GM19193 (cell line): ENCODE data around the gene MAFB.
A peak's percentile ranks its signal among the peaks of the same experiment; 100 is the strongest.

Experiments used
- POLR2A ChIP-seq: IDR thresholded peaks from 4 replicates; pipeline ENCODE4 v1.6.1; 2011; ENCODE audit not compliant: insufficient read depth, insufficient read length; ENCODE audit errors: extremely low read depth

MAFB gene

GRCh38 chr20:40689100-40689942, at the start of gene MAFB:
TSS of gene MAFB (minus strand) at chr20:40689236. CDS start at chr20:40688850, 386 bp downstream.
- peak; percentile 30 for TF ChIP-seq POLR2A

DNA sequence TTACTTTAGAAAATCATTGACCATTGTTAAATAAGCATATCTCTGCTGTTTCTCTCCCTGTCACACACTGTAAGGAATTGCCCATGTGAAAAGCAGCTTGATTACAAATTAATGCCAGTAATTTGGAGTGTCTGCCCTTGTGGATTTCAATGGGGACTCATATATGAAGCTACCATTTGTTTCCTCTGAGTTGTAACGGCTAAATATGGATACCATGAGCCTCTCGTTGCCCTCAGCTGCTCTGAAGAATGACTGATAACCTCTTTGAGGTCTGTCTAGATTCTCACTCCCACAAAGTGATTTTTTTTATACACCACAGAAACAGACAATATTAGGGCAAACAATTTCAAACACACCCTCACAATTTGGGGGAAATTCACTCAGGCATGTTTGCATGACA, 40.0 kb upstream of the MAFB start:
- no peak for TF ChIP-seq POLR2A

DNA sequence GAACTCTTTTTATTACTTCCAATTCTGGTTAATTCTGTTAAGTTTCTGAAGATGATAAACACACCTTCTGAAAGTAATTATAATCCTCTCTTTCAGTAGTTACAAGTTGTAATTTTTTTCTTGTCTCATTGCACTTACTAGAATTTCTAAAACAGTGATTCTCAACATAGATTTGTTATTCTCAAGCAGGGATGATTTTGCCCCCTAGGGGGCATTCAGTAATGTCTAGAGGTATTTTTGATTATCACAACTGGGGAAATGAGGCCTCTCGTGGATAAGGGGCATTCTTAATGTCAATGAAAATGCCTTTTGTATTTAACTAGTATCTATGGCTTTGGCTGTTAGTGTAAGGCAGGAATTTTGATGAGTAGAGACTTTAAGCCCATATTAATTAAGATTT, 39.4 kb upstream of the MAFB start:
- TF ChIP-seq POLR2A, result no peak

- no peak for TF ChIP-seq POLR2A
These were observed 38.9 kb upstream of the MAFB start for GRCh38 chr20:40727960-40728359.

DNA sequence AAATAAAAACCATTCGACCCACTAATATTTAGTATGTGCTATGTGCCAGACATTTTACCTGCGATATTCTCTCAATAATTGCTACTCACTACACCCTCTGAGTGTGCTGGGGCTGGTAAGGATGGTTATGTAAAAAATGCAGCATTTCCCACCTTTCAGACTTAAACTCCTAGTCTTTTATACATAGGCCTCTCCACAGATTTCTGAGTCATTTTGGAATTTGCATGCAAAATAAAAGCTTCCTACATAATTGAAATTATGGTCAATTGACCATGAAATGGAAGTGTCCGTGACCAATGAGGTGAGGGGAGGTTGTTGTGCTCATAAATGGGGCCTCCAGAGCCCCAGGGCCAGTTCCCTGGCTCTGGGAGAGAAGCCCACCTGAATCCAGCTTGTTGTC, 37.7 kb upstream of the MAFB start:
- no peak for TF ChIP-seq POLR2A

- TF ChIP-seq POLR2A, result no peak
These were observed 35.5 kb upstream of the MAFB start for GRCh38 chr20:40724566-40724965.

GRCh38 chr20:40720826-40721225, 31.8 kb upstream of the MAFB start:
- no peak for TF ChIP-seq POLR2A

GRCh38 chr20:40720099-40720498, 31.1 kb upstream of the MAFB start:
- no peak for TF ChIP-seq POLR2A

GRCh38 chr20:40718982-40719729, 30.1 kb upstream of the MAFB start:
- TF ChIP-seq POLR2A, result no peak

DNA sequence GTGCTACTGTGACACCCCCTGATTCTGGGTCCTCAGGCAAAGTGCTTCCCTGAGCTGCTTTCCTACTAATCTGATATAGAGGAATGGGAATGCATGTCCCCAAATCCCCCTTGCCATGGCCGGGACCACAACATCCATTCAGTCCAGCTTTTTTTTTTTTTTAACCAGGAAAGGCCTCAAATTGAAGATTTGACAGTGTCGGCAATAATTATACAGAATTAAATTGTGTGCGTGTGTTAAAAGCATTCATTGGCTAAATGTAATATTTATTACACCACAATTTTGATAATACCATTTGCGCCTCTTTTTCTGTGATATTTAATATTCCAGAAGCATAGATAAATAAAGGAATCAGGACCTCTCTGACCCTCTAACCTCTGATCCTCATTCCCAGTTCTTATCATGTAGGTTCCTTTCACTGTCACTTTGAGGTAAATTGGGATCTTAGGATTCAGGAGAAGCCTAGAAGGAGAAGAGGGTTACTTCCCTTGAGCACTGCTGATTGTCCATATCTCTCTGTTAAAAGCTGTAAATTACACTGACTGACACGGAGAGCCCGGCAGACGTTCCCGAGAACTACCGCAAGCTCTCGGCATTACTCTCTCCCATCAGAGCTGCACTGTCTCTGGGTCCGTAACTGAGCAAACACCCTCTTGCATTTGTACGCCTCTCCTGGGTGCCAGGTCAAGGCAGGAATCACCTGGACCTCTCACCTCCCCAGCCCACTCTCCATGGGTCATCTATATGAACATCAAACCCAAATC, 29.4 kb upstream of the MAFB start:
- no peak for TF ChIP-seq POLR2A

DNA sequence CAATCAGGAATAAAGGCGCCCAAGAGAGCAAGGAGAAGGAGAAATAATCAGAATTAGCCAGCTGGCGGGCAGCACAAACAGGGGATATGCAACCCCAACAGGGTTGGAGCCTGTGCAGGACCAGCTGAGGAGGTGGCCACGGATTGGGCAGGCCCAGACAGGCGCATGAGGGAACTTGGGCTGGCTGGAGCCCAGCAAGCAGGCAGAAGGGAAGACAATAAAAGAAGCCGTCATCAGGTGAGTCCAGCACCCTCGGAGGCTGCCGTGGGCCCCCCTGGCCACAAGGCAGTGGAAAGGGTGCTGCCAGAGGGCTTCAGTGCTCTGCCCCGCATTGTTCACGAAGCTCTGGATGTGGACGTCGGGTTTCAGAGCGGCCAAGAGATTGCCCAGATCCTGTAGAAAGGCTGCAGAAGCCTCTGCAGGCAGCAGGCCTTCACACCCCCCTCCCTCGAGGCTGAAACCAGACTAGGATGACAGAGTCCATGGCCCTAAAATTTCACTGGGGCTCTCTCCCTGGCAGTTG, 28.4 kb upstream of the MAFB start:
- no peak for TF ChIP-seq POLR2A

GRCh38 chr20:40715491-40715890, 26.5 kb upstream of the MAFB start:
- no peak for TF ChIP-seq POLR2A

- no peak for TF ChIP-seq POLR2A
These were observed 25.9 kb upstream of the MAFB start for GRCh38 chr20:40714916-40715315.

- no peak for TF ChIP-seq POLR2A
These were observed 25.1 kb upstream of the MAFB start for GRCh38 chr20:40714109-40714508.

DNA sequence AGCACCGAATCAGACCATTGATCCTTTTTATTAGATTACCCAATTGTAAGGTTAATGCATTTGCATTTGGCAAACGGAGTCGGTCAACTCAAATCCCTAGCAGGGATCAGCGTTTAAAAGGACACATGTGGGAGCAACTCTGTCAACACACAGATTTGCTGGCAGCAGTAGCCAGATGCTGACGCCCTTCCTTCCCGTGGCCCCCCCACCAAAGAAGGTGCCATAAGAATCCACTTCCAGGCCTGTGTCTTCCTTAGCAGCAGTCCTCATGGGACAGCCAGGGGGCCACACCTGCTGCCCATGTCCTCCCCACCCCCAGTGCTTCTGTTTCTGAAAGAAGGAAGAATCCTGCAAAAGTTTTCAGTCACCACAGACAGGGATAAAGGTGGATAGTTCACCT, 24.5 kb upstream of the MAFB start:
- no peak for TF ChIP-seq POLR2A
